Kidney capillary endothelial cell (primary cell): ENCODE results near the gene MMP3.

ENCODE experiments used
- DNase-seq: peaks from one replicate; pipeline ENCODE4 v3.0.0-alpha.2; 2018; ENCODE audit warnings: low spot score

Gene MMP3

DNA sequence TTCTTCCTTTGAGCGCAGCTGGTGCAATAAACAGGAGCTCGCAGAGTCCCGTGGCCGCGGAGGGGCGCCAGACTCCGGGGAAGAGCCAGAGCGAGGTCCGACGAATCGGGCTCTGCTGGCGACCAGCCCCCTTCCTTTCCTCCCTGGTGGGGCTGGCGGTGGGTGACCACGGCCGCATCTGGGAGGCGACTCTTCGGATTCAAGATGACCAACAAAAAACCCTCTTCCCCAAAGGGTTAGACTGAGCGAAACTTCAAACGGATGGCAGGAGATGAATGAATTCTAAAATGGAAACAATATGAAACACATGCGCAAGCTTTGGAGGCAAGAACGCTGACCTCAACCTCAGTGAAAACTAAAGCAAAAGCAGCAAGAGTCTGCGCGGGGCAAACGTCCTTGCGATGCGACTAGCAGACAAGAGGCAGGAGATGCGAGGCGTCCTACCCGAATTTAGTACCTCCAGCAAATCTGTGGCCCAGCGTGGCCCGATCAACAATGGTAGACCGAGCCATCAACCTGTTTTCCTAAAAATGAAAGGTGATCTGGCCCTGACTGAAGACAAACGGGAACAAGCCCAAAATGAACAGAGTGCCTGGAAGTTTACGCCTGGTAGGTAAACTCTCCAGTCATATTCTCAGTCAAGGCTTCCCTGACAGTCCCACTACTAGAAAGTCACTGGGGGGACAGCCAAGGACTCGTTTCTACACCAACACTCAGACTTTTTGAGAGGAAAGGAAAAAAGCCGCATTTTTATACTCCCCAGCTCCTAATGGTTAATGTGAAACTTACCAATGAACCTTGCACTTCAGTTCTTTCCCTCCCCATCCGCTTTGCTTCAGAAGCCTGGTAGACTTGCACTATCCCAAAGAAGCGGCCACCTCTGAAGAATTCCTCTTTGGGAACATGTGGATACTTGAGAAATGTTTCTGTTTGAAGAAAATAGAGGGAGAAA, 11.6 kb downstream of the MMP3 start:
- peak; percentile 31 for DNase-seq

- no peak for DNase-seq
Measured at GRCh38 chr11:102831128-102831488, 12.3 kb downstream of the MMP3 start.

- DNase-seq = no peak
Measured at GRCh38 chr11:102830001-102830727, 13.2 kb downstream of the MMP3 start.

GRCh38 chr11:102829316-102830000, 14.0 kb downstream of the MMP3 start:
- DNase-seq = no peak

- DNase-seq = no peak
Measured at GRCh38 chr11:102824556-102824955, 18.9 kb downstream of the MMP3 start.

GRCh38 chr11:102819491-102819890, 23.9 kb downstream of the MMP3 start:
- no peak for DNase-seq

- DNase-seq = no peak
Measured at GRCh38 chr11:102813484-102813883, 29.9 kb downstream of the MMP3 start.

- DNase-seq = no peak
Measured at GRCh38 chr11:102812188-102812587, 31.2 kb downstream of the MMP3 start.

GRCh38 chr11:102810950-102811660, 32.3 kb downstream of the MMP3 start:
- DNase-seq = no peak

GRCh38 chr11:102809971-102810370, 33.4 kb downstream of the MMP3 start:
- DNase-seq = no peak

- no peak for DNase-seq
Measured at GRCh38 chr11:102807921-102808320, 35.5 kb downstream of the MMP3 start.

DNA sequence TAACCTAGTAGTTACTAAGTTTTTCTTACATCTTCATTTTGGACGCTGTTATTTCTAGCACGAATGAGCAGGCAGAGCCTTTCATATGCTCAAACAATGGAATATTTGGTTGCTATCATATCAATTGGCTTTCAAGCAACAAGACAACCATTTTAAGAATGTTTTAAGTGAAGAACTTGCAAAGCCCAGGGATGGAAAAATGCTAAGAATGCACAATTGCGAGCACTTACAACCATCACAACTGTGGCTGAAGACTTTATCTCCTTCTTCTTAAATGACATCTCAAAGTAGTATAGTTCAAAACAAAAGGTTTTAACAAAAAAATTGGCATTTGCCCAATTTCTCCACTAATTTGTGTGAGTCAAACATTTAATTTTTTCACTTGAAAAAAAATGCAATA, 37.1 kb downstream of the MMP3 start:
- no peak for DNase-seq

- DNase-seq = peak; percentile 84
Measured at GRCh38 chr11:102802341-102802740, 41.1 kb downstream of the MMP3 start.

GRCh38 chr11:102800767-102801166, 42.6 kb downstream of the MMP3 start:
- no peak for DNase-seq

DNA sequence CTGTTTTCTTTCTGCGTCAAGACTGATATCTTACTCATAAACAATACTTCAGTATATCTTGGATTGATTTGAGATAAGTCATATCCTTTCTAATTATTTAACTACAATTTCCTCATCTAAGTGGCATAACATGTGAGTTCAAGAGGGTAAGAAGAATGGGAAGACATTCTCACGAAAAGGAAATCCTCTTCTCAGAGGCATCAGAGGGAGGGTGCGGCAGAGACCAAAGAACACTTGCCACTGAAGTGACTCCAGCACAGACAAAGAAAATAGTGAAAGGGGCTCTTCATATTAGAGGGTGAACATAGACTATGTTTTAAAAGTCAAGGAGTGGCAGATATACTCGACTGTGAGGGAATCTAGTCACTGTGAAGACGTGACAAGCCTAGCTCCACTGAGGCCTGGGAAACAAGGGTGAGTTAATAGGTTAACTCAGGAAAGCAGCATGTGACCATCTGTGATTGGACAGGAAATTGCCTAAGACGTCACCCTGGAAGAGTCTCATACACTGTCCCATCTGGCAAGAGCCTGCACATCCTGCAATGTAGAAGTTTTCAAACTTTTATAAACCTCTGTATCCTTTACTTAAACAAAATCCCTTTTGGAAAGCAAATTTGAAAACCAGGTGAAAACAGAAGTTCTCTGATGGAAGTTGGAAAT, 43.6 kb downstream of the MMP3 start:
- DNase-seq = peak; percentile 94

- peak; percentile 95 for DNase-seq
Measured at GRCh38 chr11:102798012-102798746, 45.2 kb downstream of the MMP3 start, which contains the start of gene MMP1. Gene MMP1, minus strand, starts transcription at chr11:102798160. Its CDS starts 68 bp downstream, at chr11:102798092.

- DNase-seq = peak; percentile 57
Measured at GRCh38 chr11:102794382-102794781, 49.0 kb downstream of the MMP3 start.

- no peak for DNase-seq
Measured at GRCh38 chr11:102793677-102794290, 49.6 kb downstream of the MMP3 start.

GRCh38 chr11:102792604-102793003, 50.8 kb downstream of the MMP3 start:
- DNase-seq = no peak
